Spleen (tissue), 11 donors: ENCODE data around the gene PAGE2. TPM values are rescaled to one million over a fixed set of nuclear protein-coding genes. Genes with fewer than 3 reads are reported as not detected.
"Not testable (repeated sequence)": the region's sequence is repeated elsewhere in the genome, so short reads cannot be mapped to it uniquely, and the experiment has no call there.

Source experiments
- DNase-seq: peaks from one replicate; pipeline ENCODE4 v3.0.0-alpha.2; 2020
- H3K27ac ChIP-seq, 8 donors: fragments of 200-600 bp; sonication (generic) in 7 of 8; 1 replicate in 4 of 8; 2 replicates in 4 of 8; pipeline versions ENCODE4 v1.5.0 to v1.8.0; 2016 to 2021; ENCODE audit warnings: inconsistent platforms in 4 of 8, mild to moderate bottlenecking in 4 of 8, moderate library complexity in 1 of 8
- H3K27me3 ChIP-seq, 7 donors: fragments of 200-600 bp; sonication (generic) in 6 of 7; replicated peaks in 1 of 7; 1 replicate in 4 of 7; 2 replicates in 3 of 7; pipeline versions ENCODE4 v1.5.0 to v1.8.0; 2016 to 2021; ENCODE audit warnings: inconsistent platforms in 3 of 7, mild to moderate bottlenecking in 1 of 7
- H3K36me3 ChIP-seq, 6 donors: fragments of 200-600 bp; sonication (generic) in 5 of 6; 1 replicate in 4 of 6; 2 replicates in 2 of 6; pipeline versions ENCODE4 v1.5.0 to v1.8.0; 2016 to 2021; ENCODE audit warnings: inconsistent platforms in 2 of 6
- H3K4me1 ChIP-seq, 6 donors: fragments of 200-600 bp; sonication (generic) in 5 of 6; 1 replicate in 3 of 6; 2 replicates in 3 of 6; pipeline versions ENCODE4 v1.5.0 to v1.8.0; 2016 to 2021; ENCODE audit warnings: inconsistent platforms in 3 of 6
- H3K4me3 ChIP-seq, 8 donors: fragments of 200-600 bp; sonication (generic) in 7 of 8; 1 replicate in 4 of 8; 2 replicates in 4 of 8; pipeline versions ENCODE4 v1.5.0 to v1.8.0; 2016 to 2021; ENCODE audit warnings: inconsistent platforms in 4 of 8, mild to moderate bottlenecking in 4 of 8, moderate library complexity in 2 of 8
- H3K9me3 ChIP-seq, 8 donors: fragments of 200-600 bp; sonication (generic) in 7 of 8; 1 replicate in 4 of 8; 2 replicates in 4 of 8; pipeline versions ENCODE4 v1.5.0 to v1.8.0; 2016 to 2021; ENCODE audit warnings: inconsistent platforms in 4 of 8
- CTCF ChIP-seq, 11 experiments: fragments of 200-600 bp in 7 of 11; fragments of 450-650 bp in 4 of 11; sonication (generic) in 4 of 11; IDR thresholded peaks in 8 of 11; conservative IDR thresholded peaks in 3 of 11; 1 replicate in 7 of 11; 2 replicates in 4 of 11; pipeline versions ENCODE4 v1.4.0 to v1.8.0; 2016 to 2021; ENCODE audit warnings: antibody characterized with exemption in 11 of 11, inconsistent platforms in 4 of 11, mild to moderate bottlenecking in 1 of 11
- POLR2A ChIP-seq, 3 donors: fragments of 450-650 bp; IDR thresholded peaks; one replicate each; pipeline ENCODE4 v1.5.1; 2017; ENCODE audit warnings: antibody characterized with exemption in 3 of 3, mild to moderate bottlenecking in 1 of 3
- POLR2AphosphoS5 ChIP-seq, 3 donors: sonication (generic); formaldehyde crosslinking; IDR thresholded peaks; one replicate each; pipeline ENCODE4 v1.5.1; 2017; ENCODE audit warnings: antibody characterized with exemption in 3 of 3
- WGBS, 5 donors: extraction: QIAGEN DNeasy Blood & Tissue Kit in 3 of 5; methylation state at CpG; one replicate each; pipeline versions ENCODE4 v1.1.5 to v1.1.7; 2013 to 2018; 5-methylcytosine and 5-hydroxymethylcytosine counted together
- intact Hi-C: fragments of 100-400 bp; cut with DNase I; formaldehyde crosslinking; loops from one replicate; pipeline ENCODE4 v1.15.0; 2023; ENCODE audit warnings: low total_unique reads
- polyA plus RNA-seq, 3 donors: library from polyadenylated mRNA; stranded (reverse); fragments of 200-250 nt; gene quantifications; one replicate each; pipeline ENCODE4 v1.2.1, GENCODE V29; 2013
- total RNA-seq, 7 donors: library from RNA; depleted of rRNA in 3 of 7; stranded (reverse); fragments of >200 nt in 3 of 7; fragmentation: NEBNext Ultra II Directional in 4 of 7; extraction: Animal tissue kit (Norgen Biotek cat#: 25700) in 4 of 7; gene quantifications; one replicate each; pipeline versions ENCODE4 v1.1.0 to v1.2.1, GENCODE V29; 2016 to 2021
- donor health status: healthy with polysubstance abuse.
- donor health status: DM: no; HTN: no; CAD: no; lungs with moderate emphysema.
- donor health status: DM: no; HTN: no; CAD: no.
- donor health status: Bipolar disorder and iron deficiency.
- donor health status: healthy.
- donor health status: DM: no; HTN: no; CAD: no.
- donor health status: DM: yes; HTN: yes; CAD: no.

Gene PAGE2
- total and polyA plus RNA-seq, 10 donors: 0.15 to 0.39 (median 0.35) TPM; not detected in 7

DNA sequence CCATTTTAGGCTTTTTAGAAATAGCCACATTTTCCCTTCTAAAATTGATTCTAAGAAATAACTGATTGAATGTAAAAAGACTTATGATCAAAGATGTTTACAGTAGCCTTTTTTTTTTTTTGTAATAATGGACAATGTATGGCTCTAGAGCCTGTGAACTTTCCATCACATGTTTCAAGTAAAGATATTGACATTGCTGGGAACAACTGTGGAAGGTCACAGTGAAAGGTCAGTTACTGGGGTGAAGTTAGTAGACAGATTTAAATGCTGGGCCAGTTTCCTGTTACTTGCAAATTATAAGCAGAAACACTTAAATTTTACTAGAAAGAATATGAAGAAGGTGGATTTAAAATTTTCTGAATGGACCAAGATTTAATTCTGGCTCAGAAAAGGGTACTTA is 18.4 kb downstream of the PAGE2 start:
- TF ChIP-seq POLR2AphosphoS5 (IDR thresholded peaks at IDR 0.05) (no peak), POLR2A (IDR thresholded peaks at IDR 0.05) (no peak), CTCF (IDR thresholded peaks at IDR 0.05 in 8 of 11, conservative IDR thresholded peaks at IDR 0.05 in 3 of 11) (no peak)
- no peaks in the 10 kb centered on the region for H3K36me3 ChIP-seq
- no peak overlapping the region for H3K27ac ChIP-seq
- peaks cover 0 to 3% (median 0%) of the 10 kb centered on the region in 8 donors for H3K9me3 ChIP-seq
- no peaks in the 10 kb centered on the region for H3K4me1 ChIP-seq
- no peak overlapping the region for H3K4me3 ChIP-seq
- intact Hi-C loops: no loop called here
- no peak for DNase-seq
- H3K27me3 ChIP-seq: no peaks in the 10 kb centered on the region

GRCh38 chrX:55107911-55108310 is 19.1 kb downstream of the PAGE2 start:
- TF ChIP-seq CTCF (IDR thresholded peaks at IDR 0.05 in 8 of 11, conservative IDR thresholded peaks at IDR 0.05 in 3 of 11) (no peak), POLR2A (IDR thresholded peaks at IDR 0.05) (no peak), POLR2AphosphoS5 (IDR thresholded peaks at IDR 0.05) (no peak)
- Histone ChIP-seq H3K9me3 (peaks cover 0 to 3% (median 0%) of the 10 kb centered on the region in 8 donors), H3K4me3 (no peak overlapping the region), H3K27ac (no peak overlapping the region), H3K4me1 (no peaks in the 10 kb centered on the region), H3K36me3 (no peaks in the 10 kb centered on the region), H3K27me3 (no peaks in the 10 kb centered on the region)
- intact Hi-C loops: no loop called here
- WGBS, 5 donors: 36 to 43% (median 37%) methylated on average over 2 of the region's 2 CpGs
- no peak for DNase-seq

GRCh38 chrX:55109306-55109705 is 20.5 kb downstream of the PAGE2 start:
- Histone ChIP-seq H3K27me3 (no peaks in the 10 kb centered on the region), H3K27ac (no peak overlapping the region), H3K36me3 (no peaks in the 10 kb centered on the region), H3K9me3 (no peaks in the 10 kb centered on the region), H3K4me3 (no peak overlapping the region), H3K4me1 (no peaks in the 10 kb centered on the region)
- DNase-seq: no peak
- intact Hi-C loops: no loop called here
- no peak for TF ChIP-seq POLR2AphosphoS5 (IDR thresholded peaks at IDR 0.05)
- TF ChIP-seq CTCF (IDR thresholded peaks at IDR 0.05 in 8 of 11, conservative IDR thresholded peaks at IDR 0.05 in 3 of 11): no peak
- TF ChIP-seq POLR2A (IDR thresholded peaks at IDR 0.05): no peak
- 55 to 87% (median 75%) methylated on average over 6 to 7 of the region's 7 CpGs for WGBS, 5 donors

DNA sequence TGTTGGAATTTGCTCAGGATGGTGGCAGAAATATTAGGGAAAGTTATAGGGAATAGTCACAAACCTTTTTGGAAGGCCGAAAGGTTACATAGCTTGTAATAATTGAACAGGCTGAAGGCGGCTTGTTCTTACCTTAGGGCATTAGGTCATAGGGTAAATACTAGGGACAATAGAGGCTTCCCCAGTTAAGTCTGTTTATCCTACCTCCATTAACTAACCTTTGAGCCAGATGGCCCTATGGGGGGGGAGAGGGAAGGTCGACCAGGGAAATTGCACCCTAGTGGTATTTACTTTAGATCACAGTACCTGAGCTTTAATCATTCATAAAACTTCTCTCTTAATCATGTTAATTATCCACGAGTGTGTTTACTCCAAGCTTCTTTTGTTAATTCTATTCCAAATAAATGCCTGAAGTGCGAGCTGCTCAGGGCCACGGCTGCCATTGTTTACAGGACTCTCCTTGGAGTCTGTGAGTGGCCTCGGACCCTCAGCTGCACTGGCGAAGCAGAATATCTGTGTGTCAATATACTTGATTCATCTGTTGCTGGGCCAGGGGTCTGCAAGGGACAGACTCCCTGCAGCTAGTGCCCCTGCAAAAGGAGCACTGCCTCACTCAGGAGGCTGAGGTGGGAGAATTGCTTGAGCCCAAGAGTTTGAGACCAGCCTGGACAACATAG is 22.9 kb downstream of the PAGE2 start:
- no peaks in the 10 kb centered on the region for H3K27me3 ChIP-seq
- H3K4me3 ChIP-seq: no peak overlapping the region
- TF ChIP-seq CTCF (IDR thresholded peaks at IDR 0.05 in 8 of 11, conservative IDR thresholded peaks at IDR 0.05 in 3 of 11): no peak
- TF ChIP-seq POLR2AphosphoS5 (IDR thresholded peaks at IDR 0.05): no peak
- TF ChIP-seq POLR2A (IDR thresholded peaks at IDR 0.05): no peak
- no peak for DNase-seq
- no peaks in the 10 kb centered on the region for H3K4me1 ChIP-seq
- intact Hi-C loops: no loop called here
- H3K9me3 ChIP-seq: no peaks in the 10 kb centered on the region
- 63 to 86% (median 75%) methylated on average over 8 of the region's 8 CpGs for WGBS, 5 donors
- H3K36me3 ChIP-seq: no peaks in the 10 kb centered on the region
- H3K27ac ChIP-seq: no peak overlapping the region

DNA sequence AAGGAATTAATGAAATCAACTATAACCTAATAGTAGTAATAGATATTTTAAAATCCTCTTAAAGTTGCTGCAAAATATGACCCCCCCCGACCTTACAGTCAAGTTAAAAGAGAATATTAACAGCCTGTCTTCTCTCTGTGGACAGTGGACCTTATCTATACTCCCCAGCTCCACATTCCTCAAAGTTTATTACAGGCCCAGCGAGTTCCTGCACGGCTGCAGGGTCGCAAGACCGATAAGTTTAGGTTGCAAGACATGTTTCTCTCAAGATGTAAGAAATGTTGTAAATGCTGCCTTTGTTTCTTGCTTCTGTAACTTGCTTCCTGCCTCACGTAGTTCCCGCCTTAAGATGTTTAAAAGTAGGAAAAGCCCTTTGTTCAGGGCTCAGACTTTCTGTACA is 27.8 kb downstream of the PAGE2 start:
- H3K27ac ChIP-seq, H3K4me1 ChIP-seq, H3K9me3 ChIP-seq, H3K4me3 ChIP-seq, H3K36me3 ChIP-seq, intact Hi-C loops, H3K27me3 ChIP-seq, DNase-seq: not testable (repeated sequence)
- WGBS, 5 donors: 38 to 72% (median 55%) methylated on average over 7 of the region's 7 CpGs
